GM19328 (cell line): Measurements from ENCODE around the gene USB1.
"Not testable (repeated sequence)": the region's sequence is repeated elsewhere in the genome, so short reads cannot be mapped to it uniquely, and the experiment has no call there.

Source experiments
- ATAC-seq: cut with Tn5 transposase; IDR thresholded peaks from one replicate; pipeline ENCODE4 v1.9.1; 2021; ENCODE audit warnings: mild to moderate bottlenecking, moderate library complexity; ENCODE audit not compliant: unreplicated experiment

USB1 gene

GRCh38 chr16:57994361-57994760, 6.8 kb upstream of the USB1 start:
- ATAC-seq, result no peak

GRCh38 chr16:57994778-57995177, 6.4 kb upstream of the USB1 start:
- no peak for ATAC-seq

GRCh38 chr16:57995721-57996405, 5.3 kb upstream of the USB1 start:
- ATAC-seq, result no peak

GRCh38 chr16:57996406-57997175, 4.6 kb upstream of the USB1 start:
- ATAC-seq, result no peak

DNA sequence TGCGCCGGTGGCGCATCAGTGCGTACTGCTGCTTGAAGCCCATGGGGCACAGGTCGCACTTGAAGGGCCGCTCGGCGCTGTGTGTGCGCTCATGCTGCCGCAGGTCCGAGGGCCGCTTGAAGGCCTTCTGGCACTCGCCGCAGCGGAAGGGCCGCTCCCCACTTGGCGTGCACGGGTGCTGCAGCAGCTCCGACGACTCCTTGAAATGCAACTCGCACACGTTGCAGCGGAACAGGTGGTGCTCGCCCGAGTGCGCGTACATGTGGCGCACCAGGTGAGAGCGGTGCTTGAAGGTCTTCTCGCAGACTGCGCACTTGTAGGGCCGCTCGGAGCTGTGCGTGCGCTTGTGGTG, 4.1 kb upstream of the USB1 start:
- no peak for ATAC-seq

GRCh38 chr16:57997528-57998265, 3.5 kb upstream of the USB1 start:
- ATAC-seq, result no peak

GRCh38 chr16:57998486-57998885, 2.7 kb upstream of the USB1 start:
- ATAC-seq, result no peak

- ATAC-seq, result no peak
Observed at GRCh38 chr16:57998992-57999365, 2.2 kb upstream of the USB1 start.

- ATAC-seq, result no peak
Observed at GRCh38 chr16:57999366-57999970, 1.7 kb upstream of the USB1 start.

- ATAC-seq, result peak; percentile 21
Observed at GRCh38 chr16:57999971-58000705, 1.1 kb upstream of the USB1 start, which contains the start of gene ZNF319. Gene ZNF319, minus strand, starts transcription at chr16:58000672. Its CDS starts 2,407 bp downstream, at chr16:57998265.

GRCh38 chr16:58001781-58002415, 691 bp downstream of the USB1 start:
- ATAC-seq, result no peak

DNA sequence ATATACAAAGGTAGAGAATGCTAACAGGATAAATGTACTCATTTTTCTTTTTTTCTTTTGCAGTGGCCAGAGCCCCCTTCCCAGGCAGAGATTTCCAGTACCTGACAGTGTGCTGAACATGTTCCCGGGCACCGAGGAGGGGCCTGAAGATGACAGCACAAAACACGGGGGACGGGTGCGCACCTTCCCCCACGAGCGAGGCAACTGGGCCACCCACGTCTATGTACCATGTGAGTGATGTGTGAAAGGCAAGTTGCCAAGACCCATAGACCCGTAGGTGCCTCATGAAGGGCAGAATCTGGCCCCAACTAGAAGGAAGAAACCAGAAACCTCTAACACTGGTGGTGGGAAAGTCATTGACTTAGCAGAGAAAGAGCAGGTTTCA, 1.2 kb downstream of the USB1 start:
- no peak for ATAC-seq

- ATAC-seq, result no peak
Observed at GRCh38 chr16:58002936-58003335, 1.7 kb downstream of the USB1 start.

- ATAC-seq, result not testable (repeated sequence)
Observed at GRCh38 chr16:58004736-58005135, 3.5 kb downstream of the USB1 start.

DNA sequence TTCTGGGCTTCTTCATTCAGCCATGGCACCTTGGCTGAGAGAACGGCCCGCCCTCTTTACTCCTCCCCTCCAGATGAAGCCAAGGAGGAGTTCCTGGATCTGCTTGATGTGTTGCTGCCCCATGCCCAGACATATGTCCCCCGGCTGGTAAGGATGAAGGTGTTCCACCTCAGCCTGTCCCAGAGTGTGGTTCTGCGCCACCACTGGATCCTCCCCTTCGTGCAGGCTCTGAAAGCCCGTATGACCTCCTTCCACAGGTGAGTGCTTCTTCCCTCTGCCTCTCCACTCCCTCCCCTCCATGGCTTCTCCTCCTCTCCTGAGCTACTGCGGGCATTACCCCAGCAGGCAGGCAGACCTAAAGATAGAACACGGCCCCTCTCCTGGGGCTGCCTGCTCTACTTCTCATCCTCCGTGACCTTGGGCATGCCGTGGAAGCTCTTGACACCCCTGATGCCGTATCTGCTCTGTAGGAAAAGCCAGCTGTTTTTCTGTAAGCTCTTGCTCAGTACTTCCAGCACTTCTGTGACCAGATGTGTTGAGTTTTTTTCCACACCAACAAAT, 8.7 kb downstream of the USB1 start:
- ATAC-seq, result no peak

DNA sequence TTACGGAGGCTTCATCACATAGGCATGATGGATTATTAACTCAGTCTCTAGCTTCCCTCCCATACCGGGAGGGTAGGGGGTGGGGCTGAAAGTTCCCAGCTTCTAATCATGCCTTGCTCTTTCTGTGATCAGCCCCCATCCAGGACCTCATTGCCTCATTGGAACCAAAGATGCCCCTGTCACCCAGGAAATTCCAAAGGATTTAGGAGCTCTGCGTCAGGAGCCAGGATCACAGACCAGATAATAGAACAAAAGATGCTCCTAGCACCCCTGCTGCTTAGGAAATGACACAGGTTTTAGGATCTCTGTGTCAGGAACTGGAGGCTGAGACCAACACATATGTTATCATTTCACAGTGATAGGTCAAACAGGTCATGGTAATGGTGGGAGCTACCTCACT, 9.7 kb downstream of the USB1 start:
- ATAC-seq, result no peak

DNA sequence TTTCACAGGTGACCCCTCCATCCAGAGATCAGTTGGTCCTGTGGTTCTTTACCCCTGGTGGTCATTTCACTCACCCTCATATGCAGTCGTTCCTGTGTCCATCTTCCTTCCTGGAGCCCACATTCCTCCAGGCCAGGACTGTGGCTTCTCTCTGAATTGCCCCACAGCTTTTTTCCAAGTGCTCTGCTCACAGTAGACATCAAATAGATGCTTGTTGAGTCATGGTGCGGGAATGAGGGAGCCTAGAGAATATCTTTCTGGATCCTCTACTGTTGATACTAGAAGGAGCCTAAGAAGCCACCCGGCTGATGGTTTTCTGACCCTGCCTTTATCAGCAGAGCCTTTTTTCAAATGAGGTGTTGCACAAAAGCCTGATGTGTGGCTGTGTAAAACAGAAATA, 10.4 kb downstream of the USB1 start:
- ATAC-seq, result no peak

DNA sequence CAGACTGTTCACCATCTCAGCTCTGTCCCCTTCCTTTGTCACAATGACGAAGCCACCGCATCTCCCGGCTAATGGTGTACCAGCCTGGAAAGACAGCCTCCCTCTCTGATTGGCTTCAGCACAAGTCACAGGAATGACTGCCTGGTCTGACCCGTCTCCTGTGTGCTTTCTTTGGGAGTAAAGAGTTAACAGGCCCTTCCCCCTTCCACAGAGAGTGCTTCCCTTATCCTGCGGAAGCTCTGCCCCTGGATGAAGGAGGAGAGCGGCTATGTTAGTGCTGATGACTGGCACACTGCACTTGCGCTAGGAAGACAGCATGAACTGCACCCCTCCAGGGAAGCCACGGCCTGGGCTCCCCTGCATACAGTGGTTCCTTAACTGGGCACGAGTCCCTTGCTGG, 11.3 kb downstream of the USB1 start:
- no peak for ATAC-seq

DNA sequence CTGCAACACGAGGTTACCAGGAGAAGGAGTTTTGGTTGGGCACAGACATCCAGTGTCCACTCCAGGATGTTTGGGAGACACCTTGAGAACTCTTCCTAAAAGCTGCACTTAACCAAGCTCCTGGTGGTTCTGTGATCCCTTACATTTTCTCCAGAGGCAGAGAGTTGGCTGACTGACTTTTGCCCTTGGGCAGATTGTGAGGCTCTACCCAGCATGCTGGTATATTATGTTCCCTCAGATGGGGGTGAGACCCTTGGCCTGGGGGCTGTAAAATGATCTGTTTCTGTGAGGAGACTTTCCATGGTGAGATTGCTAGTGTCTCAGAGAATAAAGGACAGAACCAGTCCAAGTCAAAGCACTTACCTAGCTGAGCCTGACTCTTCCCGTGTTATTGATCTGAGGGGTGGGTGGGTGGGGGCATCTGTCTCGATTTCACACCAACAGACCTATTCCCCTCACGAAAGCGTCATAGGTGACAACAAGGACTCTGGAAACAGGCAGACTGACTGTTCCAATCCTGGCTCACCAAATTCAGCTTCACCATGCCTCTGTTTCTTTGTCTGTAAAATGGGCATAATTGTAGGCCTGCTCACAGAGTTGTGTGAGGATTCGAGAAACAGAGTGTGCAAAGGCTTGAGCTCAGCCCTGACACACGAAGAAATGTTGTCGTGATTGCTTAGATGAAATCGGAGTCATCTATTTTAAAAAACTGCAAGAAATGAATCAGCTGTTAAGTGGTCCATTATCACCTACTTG, 12.2 kb downstream of the USB1 start:
- ATAC-seq, result no peak
